ENCODE data around the gene FAT1. TPM values are rescaled to one million over a fixed set of nuclear protein-coding genes. Genes with fewer than 3 reads are reported as not detected.
A peak's percentile ranks its signal among the peaks of the same experiment; 100 is the strongest.

Gene FAT1
- total and polyA plus RNA-seq, 2 donors (not counting 3 experiments of a cell fraction or from before 2014, with no cell fraction given) = 9.2 to 9.8 TPM

GRCh38 chr4:186669159-186669731, 54.4 kb downstream of the FAT1 start:
- no TSS peak for BruUV-seq (replicated peaks)
- TF ChIP-seq CTCF (IDR thresholded peaks at IDR 0.05; ENCODE audit: extremely low read depth in 1 of 2, insufficient read depth in 1 of 2, low read depth in 1 of 2, low read length in 2 of 2) = peak; percentile 7 to 23
- TF ChIP-seq, protein P1, sequence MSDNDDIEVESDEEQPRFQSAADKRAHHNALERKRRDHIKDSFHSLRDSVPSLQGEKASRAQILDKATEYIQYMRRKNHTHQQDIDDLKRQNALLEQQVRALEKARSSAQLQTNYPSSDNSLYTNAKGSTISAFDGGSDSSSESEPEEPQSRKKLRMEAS (IDR thresholded peaks at IDR 0.05; ENCODE audit: insufficient read depth, insufficient read length) = no peak
- Histone ChIP-seq H4K20me1 (replicated peaks; ENCODE audit: control insufficient read depth, extremely low read depth, insufficient read depth, low read length) (no peaks in the 10 kb centered on the region), H3K9ac (replicated peaks; ENCODE audit: extremely low read depth, insufficient read depth, low read length) (no peak overlapping the region), H3K79me2 (ENCODE audit: control insufficient read depth, insufficient read depth, low read length) (no peaks in the 10 kb centered on the region), H2AFZ (ENCODE audit: low read depth, low read length) (no peak overlapping the region), H3K9me1 (replicated peaks; ENCODE audit: control insufficient read depth, extremely low read depth, insufficient read depth, low read length) (no peaks in the 10 kb centered on the region), H3K4me2 (ENCODE audit: insufficient read depth, low read length) (no peak overlapping the region), H3K27ac (ENCODE audit: insufficient read depth, low read depth, low read length) (no peak overlapping the region), H3K36me3 (ENCODE audit: control insufficient read depth in 2 of 2, extremely low read depth in 1 of 2, insufficient read depth in 2 of 2, low read length in 2 of 2) (no peaks in the 10 kb centered on the region), H3K4me1 (ENCODE audit: control insufficient read depth, extremely low read depth, insufficient read depth, low read length) (no peaks in the 10 kb centered on the region), H3K9me3 (replicated peaks; ENCODE audit: control insufficient read depth, insufficient read depth, low read length) (no peaks in the 10 kb centered on the region), H3K4me3 (replicated peaks in 1 of 3; ENCODE audit: insufficient read depth in 1 of 3, low read depth in 1 of 3, low read length in 3 of 3) (no peak overlapping the region), H3K27me3 (ENCODE audit: control insufficient read depth in 2 of 2, insufficient read depth in 2 of 2, low read length in 2 of 2) (no peaks in the 10 kb centered on the region)
- ChIA-PET POLR2A (no interaction called here), CTCF (interaction anchor here (0.7 to 1.1 kb wide), 3 partner anchors 32 to 939 kb away, joined by 3 to 4 read pairs (median 4); no protein-coding TSS in a partner anchor)
- dilution Hi-C loops (cut with MboI; ENCODE audit: extremely low pct_ligation_motif_present, low sequenced_read_pairs) (no loop called here), intact Hi-C loops (cut with micrococcal nuclease) (loop anchor here (2.0 kb wide), 1 partner anchor 934 kb away; no protein-coding TSS in a partner anchor)
- DNase-seq (ENCODE audit: low read depth, low spot score) (peak; percentile 27), FAIRE-seq (peak; percentile 46)

- H3K4me2 ChIP-seq (ENCODE audit: insufficient read depth, low read length) = no peak overlapping the region
- H3K9ac ChIP-seq (replicated peaks; ENCODE audit: extremely low read depth, insufficient read depth, low read length) = no peak overlapping the region
- no peak overlapping the region for H3K4me3 ChIP-seq (replicated peaks in 1 of 3; ENCODE audit: insufficient read depth in 1 of 3, low read depth in 1 of 3, low read length in 3 of 3)
- H3K9me3 ChIP-seq (replicated peaks; ENCODE audit: control insufficient read depth, insufficient read depth, low read length) = no peaks in the 10 kb centered on the region
- BruUV-seq (replicated peaks) = no TSS peak
- no peak overlapping the region for H2AFZ ChIP-seq (ENCODE audit: low read depth, low read length)
- dilution Hi-C loops (cut with MboI; ENCODE audit: extremely low pct_ligation_motif_present, low sequenced_read_pairs) (no loop called here), intact Hi-C loops (cut with micrococcal nuclease) (no loop called here)
- no peaks in the 10 kb centered on the region for H3K4me1 ChIP-seq (ENCODE audit: control insufficient read depth, extremely low read depth, insufficient read depth, low read length)
- CTCF ChIA-PET = interaction anchor here (0.6 kb wide), 1 partner anchor 18 kb away, joined by 3 read pairs; no protein-coding TSS in a partner anchor
- POLR2A ChIA-PET = no interaction called here
- no peaks in the 10 kb centered on the region for H3K27me3 ChIP-seq (ENCODE audit: control insufficient read depth in 2 of 2, insufficient read depth in 2 of 2, low read length in 2 of 2)
- H3K9me1 ChIP-seq (replicated peaks; ENCODE audit: control insufficient read depth, extremely low read depth, insufficient read depth, low read length) = no peaks in the 10 kb centered on the region
- TF ChIP-seq FOS (IDR thresholded peaks at IDR 0.05; ENCODE audit: borderline replicate concordance, insufficient read depth, low read length) (no peak), CTCF (IDR thresholded peaks at IDR 0.05; ENCODE audit: extremely low read depth in 1 of 2, insufficient read depth in 1 of 2, low read depth in 1 of 2, low read length in 2 of 2) (no peak), EZH2 (IDR thresholded peaks at IDR 0.05; ENCODE audit: borderline replicate concordance, low read depth, low read length, severe bottlenecking) (no peak), JUN (IDR thresholded peaks at IDR 0.05; ENCODE audit: borderline replicate concordance, insufficient read depth, insufficient read length, low read depth) (no peak), POLR2A (IDR thresholded peaks at IDR 0.05; ENCODE audit: low read depth, low read length) (no peak), GATA2 (IDR thresholded peaks at IDR 0.05; ENCODE audit: insufficient read depth, insufficient read length, low read depth, low read length) (no peak), MYC (IDR thresholded peaks at IDR 0.05; ENCODE audit: low read depth, low read length) (no peak)
- TF ChIP-seq, protein P1 (IDR thresholded peaks at IDR 0.05; ENCODE audit: insufficient read depth, insufficient read length) = no peak
- no peaks in the 10 kb centered on the region for H3K79me2 ChIP-seq (ENCODE audit: control insufficient read depth, insufficient read depth, low read length)
- H3K36me3 ChIP-seq (ENCODE audit: control insufficient read depth in 2 of 2, extremely low read depth in 1 of 2, insufficient read depth in 2 of 2, low read length in 2 of 2) = no peaks in the 10 kb centered on the region
- FAIRE-seq (no peak), DNase-seq (ENCODE audit: low read depth, low spot score) (no peak)
- H3K27ac ChIP-seq (ENCODE audit: insufficient read depth, low read depth, low read length) = no peak overlapping the region
- H4K20me1 ChIP-seq (replicated peaks; ENCODE audit: control insufficient read depth, extremely low read depth, insufficient read depth, low read length) = no peaks in the 10 kb centered on the region
Observed at GRCh38 chr4:186666750-186667149, 56.9 kb downstream of the FAT1 start.
